NCI-H2029 treated with DMSO at 0.1 percent for 48 hours (cell line): ENCODE measurements around the gene SRRM3.
"Not testable (repeated sequence)": the region's sequence is repeated elsewhere in the genome, so short reads cannot be mapped to it uniquely, and the experiment has no call there.

Experiments
- DNase-seq: peaks from one replicate; lab custom pipeline; 2025; lab: John Stamatoyannopoulos, UW

SRRM3 gene

GRCh38 chr7:76201732-76202665 is at the start of gene SRRM3:
TSS of gene SRRM3 (plus strand) at chr7:76201896. CDS start at chr7:76235067, 33,171 bp downstream.
- DNase-seq, result no peak

- DNase-seq, result no peak
Observed at GRCh38 chr7:76151932-76152331, 49.8 kb upstream of the SRRM3 start.

GRCh38 chr7:76153571-76154230 is 48.0 kb upstream of the SRRM3 start:
- DNase-seq, result not testable (repeated sequence)

- no peak for DNase-seq
Observed at GRCh38 chr7:76155938-76156337, 45.8 kb upstream of the SRRM3 start.

GRCh38 chr7:76156992-76157685 is 44.6 kb upstream of the SRRM3 start:
- not testable (repeated sequence) for DNase-seq

- not testable (repeated sequence) for DNase-seq
Observed at GRCh38 chr7:76158416-76158815, 43.3 kb upstream of the SRRM3 start.

GRCh38 chr7:76162416-76163170 is 39.1 kb upstream of the SRRM3 start:
- DNase-seq, result not testable (repeated sequence)

GRCh38 chr7:76163812-76164211 is 37.9 kb upstream of the SRRM3 start:
- DNase-seq, result not testable (repeated sequence)

GRCh38 chr7:76165106-76165972 is 36.4 kb upstream of the SRRM3 start:
- no peak for DNase-seq

- DNase-seq, result no peak
Observed at GRCh38 chr7:76165973-76166403, 35.7 kb upstream of the SRRM3 start.

GRCh38 chr7:76166404-76167255 is 35.1 kb upstream of the SRRM3 start:
- peak; percentile 50 for DNase-seq

GRCh38 chr7:76173566-76174205 is 28.0 kb upstream of the SRRM3 start:
- DNase-seq, result no peak

- DNase-seq, result not testable (repeated sequence)
Observed at GRCh38 chr7:76176951-76177350, 24.7 kb upstream of the SRRM3 start.

GRCh38 chr7:76179686-76180085 is 22.0 kb upstream of the SRRM3 start:
- no peak for DNase-seq

GRCh38 chr7:76182225-76182960 is 19.3 kb upstream of the SRRM3 start:
- DNase-seq, result no peak

GRCh38 chr7:76185187-76185896 is 16.4 kb upstream of the SRRM3 start:
- no peak for DNase-seq

- no peak for DNase-seq
Observed at GRCh38 chr7:76187272-76187671, 14.4 kb upstream of the SRRM3 start.

- no peak for DNase-seq
Observed at GRCh38 chr7:76189276-76189675, 12.4 kb upstream of the SRRM3 start.
